GM18511 (cell line): ENCODE measurements around the gene ATP11C.
"Not testable (repeated sequence)": the region's sequence is repeated elsewhere in the genome, so short reads cannot be mapped to it uniquely, and the experiment has no call there.

ENCODE experiments used
- ATAC-seq: cut with Tn5 transposase; IDR thresholded peaks from one replicate; pipeline ENCODE4 v1.9.1; 2021; ENCODE audit warnings: mild to moderate bottlenecking, moderate library complexity; ENCODE audit not compliant: unreplicated experiment

ATP11C gene

DNA sequence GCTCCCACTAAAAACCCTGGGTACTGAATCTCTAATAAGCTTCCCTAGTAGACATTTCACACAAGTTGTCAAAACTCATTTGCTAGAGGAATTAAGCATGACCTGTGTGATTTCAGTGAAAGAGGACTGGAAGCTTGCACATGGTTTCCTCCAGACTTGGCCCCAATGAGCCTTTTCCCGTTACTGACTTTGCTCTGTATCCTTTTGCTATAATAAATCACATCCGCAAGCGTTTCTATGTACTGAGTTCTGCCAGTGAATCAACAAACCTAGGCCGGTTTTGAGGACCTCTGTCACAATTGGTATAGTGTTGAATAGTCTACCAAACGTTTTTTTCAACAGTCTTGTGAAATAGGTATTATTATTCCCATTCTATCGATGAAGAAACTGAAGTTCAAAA is 8.2 kb downstream of the ATP11C start:
- ATAC-seq: no peak

DNA sequence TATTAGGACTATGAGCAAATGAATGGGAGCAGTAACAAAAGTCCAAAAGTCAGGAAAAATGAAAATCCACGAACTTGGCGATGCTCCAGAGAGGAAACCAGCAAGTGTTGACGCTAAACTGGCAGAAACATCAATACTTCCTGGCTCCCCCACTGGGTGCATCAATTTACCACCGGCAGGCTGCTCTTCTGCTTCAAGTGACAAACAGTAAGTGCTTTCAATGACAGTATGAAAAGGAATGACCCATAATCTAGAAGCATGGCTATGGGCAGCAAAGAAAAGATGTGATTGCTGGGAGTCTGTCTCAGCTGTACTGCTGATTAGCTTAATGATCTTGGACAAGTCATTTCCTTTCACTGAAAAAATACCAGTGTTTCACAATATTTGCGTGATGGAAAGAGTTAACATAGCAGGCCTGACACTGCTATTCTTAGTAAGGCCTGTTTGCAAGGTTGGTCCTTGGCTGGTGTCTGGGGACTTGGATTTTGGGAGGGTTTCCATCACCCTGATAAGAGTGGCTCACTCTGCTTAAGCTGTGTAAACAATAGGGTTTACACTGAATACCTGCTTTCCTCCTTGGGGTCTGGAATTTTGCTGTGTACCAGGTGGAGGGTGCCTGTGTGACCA is 8.7 kb downstream of the ATP11C start:
- no peak for ATAC-seq

GRCh38 chrX:139921142-139921541 is 11.7 kb downstream of the ATP11C start:
- not testable (repeated sequence) for ATAC-seq

- no peak for ATAC-seq
Observed at GRCh38 chrX:139920316-139920715, 12.5 kb downstream of the ATP11C start.

- ATAC-seq: no peak
Observed at GRCh38 chrX:139914421-139914820, 18.4 kb downstream of the ATP11C start.

GRCh38 chrX:139909712-139910111 is 23.1 kb downstream of the ATP11C start:
- ATAC-seq: peak; percentile 65

DNA sequence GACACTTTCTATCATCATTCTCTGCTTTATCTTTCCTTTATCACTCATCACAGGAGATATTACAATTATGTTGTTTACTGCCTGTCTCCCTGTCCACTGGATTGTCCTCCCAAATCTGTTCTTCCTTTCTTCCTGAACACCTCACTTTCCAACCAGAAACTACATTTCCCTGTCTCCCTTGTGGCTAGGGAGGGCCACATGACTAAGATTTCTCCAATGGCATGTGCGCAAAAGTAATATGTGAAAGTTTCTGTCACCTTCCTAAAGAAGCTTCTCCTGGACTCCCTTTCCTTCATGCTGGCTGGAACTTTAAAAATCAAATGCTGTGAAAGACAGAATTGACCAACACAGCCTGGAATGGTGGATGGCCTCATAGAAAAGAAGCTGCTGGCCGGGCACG is 25.8 kb downstream of the ATP11C start:
- ATAC-seq: no peak

- ATAC-seq: no peak
Observed at GRCh38 chrX:139905743-139906142, 27.1 kb downstream of the ATP11C start.

GRCh38 chrX:139905051-139905450 is 27.8 kb downstream of the ATP11C start:
- no peak for ATAC-seq

GRCh38 chrX:139903210-139903609 is 29.6 kb downstream of the ATP11C start:
- no peak for ATAC-seq

DNA sequence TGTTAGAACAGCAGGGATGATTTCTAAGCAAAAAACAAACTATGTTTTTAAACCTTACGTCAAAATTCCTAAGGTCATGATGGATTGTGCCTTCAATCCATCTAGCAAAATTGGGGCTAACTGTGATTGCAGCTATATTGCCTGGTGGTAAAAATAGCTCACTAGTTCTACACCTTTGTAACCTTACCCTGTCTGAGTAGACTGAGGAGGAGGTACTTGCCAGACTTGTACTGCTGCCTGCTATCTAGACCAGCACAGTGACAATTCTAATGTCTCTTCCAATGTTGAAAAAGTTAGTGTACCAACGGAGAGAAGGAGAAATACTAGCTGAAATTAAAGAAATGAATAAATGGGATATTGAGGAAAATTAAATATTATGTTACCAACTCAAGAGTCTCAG is 30.3 kb downstream of the ATP11C start:
- ATAC-seq: no peak

- ATAC-seq: no peak
Observed at GRCh38 chrX:139898334-139898733, 34.5 kb downstream of the ATP11C start.

GRCh38 chrX:139892512-139892911 is 40.3 kb downstream of the ATP11C start:
- peak; percentile 75 for ATAC-seq

- no peak for ATAC-seq
Observed at GRCh38 chrX:139890991-139891700, 41.7 kb downstream of the ATP11C start.

DNA sequence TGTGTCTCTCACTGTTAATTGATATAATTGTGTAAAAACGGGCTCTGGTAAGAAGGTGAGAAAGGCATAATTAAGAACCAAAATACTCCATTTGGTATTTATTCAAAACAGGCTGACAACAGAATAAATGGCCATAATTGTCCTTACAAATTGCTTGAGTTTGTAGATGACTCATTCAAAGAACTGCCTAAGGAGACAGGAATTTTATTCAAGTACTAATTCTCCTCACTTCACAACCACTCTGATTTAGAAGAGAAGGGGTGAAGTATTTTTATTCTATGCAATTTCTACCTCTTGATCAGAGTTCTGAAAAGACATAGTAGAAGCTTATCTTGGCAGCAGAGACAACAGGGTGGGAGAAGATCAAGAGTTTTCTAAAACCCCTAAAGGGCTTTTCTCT is 43.1 kb downstream of the ATP11C start:
- no peak for ATAC-seq

DNA sequence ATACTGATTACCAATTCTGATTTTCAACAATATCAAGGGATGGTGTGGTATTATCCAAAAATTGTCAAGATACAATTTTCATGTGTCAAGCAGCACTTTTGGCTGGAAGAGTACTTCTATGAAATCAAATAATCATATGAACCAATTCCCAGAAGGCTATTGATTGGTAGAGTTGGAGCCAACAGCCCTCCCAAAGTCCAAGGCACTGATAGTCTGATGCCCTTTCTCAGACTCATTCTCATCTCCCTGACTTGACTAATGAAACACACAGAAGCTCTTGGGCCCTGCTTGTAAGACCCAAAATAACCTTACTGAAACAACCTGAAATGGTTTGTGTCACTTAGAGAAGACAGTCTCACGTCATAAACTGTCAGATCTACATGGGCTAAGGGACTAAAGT is 48.9 kb downstream of the ATP11C start:
- no peak for ATAC-seq

DNA sequence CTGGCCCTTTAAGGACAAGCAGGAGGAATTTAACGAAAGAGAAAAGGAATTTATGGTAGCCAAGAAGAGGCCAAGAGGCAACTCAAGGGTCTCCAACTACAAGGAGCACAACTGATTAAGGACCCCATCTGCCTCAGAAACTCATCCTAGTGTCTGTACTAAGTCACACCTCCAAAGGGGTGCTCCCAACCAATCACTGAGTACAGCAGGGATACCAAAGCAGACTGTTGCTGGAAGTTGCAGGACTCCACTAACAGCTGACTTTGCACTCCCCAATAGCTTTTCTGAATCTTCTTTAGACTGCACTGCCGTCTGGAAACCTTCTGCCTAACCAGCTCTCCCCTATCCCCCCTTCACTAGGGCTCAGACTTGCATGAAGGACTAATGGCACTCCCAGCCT is 50.6 kb downstream of the ATP11C start:
- ATAC-seq: no peak

- no peak for ATAC-seq
Observed at GRCh38 chrX:139881572-139881971, 51.3 kb downstream of the ATP11C start.

- ATAC-seq: no peak
Observed at GRCh38 chrX:139881130-139881529, 51.7 kb downstream of the ATP11C start.

- no peak for ATAC-seq
Observed at GRCh38 chrX:139877710-139878414, 55.0 kb downstream of the ATP11C start.

DNA sequence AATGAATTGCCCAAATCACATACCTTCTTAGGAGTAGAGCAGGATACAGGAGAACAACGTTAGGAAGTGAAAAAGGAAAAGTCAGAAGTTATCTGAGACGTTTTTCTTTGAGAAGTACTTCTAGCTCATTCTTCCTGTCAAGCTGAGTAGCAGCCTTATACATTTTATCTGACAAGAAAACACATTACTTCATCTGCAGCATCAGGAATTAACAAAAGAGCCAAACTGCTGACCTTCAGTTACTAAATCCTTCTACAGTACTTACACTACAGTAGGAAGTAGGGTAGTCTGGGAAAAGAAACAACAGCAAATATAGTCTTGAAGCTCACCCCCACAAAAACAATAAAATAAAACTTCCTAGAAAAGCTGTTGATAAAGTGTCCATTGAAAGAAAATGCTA is 57.0 kb downstream of the ATP11C start:
- ATAC-seq: no peak

DNA sequence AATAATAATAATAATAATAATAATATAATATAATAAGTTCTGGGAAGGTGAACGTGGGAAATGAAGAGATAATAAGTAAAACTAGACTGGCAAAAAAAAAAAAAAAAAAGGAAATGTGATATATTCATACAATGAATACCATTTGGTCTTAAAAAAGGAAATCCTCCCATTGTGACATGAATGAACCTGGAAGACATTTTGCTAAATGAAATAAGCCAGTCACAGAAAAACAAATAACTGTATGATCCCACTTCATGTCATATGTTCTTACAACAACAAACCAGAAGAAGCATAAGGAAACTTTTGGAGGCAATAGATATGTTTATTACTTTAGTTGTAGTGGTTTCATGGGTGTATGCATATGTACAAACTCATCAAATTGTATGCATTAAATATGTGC is 63.1 kb downstream of the ATP11C start:
- no peak for ATAC-seq
